Stimulated activated CD8-positive, alpha-beta memory T cell treated with anti-CD3 and anti-CD28 coated beads, Interleukin-2, amount 100 ng/mL, for 48 hours (primary cell): Measurements from ENCODE around the gene TP73.

ENCODE experiments used
- DNase-seq, 2 donors: peaks; one replicate each; pipeline ENCODE4 v3.0.0-alpha.2; 2020; ENCODE audit warnings: low read depth in 2 of 2

Gene TP73

DNA sequence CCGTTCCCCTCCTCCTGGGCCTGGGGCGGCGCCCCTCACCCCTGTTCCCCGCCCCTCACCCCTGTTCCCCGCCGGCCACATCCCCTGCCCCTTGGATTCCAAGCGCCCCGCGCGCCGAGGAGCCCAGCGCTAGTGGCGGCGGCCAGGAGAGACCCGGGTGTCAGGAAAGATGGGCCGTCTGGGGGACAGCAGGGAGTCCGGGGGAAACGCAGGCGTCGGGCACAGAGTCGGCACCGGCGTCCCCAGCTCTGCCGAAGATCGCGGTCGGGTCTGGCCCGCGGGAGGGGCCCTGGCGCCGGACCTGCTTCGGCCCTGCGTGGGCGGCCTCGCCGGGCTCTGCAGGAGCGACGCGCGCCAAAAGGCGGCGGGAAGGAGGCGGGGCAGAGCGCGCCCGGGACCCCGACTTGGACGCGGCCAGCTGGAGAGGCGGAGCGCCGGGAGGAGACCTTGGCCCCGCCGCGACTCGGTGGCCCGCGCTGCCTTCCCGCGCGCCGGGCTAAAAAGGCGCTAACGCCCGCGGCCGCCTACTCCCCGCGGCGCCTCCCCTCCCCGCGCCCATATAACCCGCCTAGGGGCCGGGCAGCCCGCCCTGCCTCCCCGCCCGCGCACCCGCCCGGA lies at the start of gene TP73:
Gene TP73, plus strand, starts transcription at position 587 of the 618 bp plus-strand sequence. CDS start 29,850 bp downstream, outside the sequence.
- DNase-seq, result no peak

DNA sequence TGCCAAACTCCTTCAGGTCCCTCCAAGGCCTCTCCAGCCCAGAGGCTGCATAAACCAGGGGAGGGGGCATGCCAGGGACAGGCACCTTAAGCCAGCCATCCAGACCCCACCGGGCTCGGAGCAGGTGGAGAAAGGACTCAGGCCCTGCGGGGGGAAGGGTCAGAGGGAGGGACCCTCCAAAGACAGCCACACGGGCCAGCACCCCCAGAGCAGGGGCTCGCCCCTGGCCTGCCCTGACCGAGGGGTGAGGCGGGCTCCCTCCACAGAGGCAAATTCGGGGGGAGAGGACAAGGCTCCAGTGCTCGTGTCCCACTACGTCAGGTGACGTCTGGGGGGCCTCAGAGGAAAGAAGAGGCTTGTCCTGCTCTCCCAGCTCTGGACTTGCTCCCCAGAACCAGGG lies 49.2 kb upstream of the TP73 start:
- no peak for DNase-seq

DNA sequence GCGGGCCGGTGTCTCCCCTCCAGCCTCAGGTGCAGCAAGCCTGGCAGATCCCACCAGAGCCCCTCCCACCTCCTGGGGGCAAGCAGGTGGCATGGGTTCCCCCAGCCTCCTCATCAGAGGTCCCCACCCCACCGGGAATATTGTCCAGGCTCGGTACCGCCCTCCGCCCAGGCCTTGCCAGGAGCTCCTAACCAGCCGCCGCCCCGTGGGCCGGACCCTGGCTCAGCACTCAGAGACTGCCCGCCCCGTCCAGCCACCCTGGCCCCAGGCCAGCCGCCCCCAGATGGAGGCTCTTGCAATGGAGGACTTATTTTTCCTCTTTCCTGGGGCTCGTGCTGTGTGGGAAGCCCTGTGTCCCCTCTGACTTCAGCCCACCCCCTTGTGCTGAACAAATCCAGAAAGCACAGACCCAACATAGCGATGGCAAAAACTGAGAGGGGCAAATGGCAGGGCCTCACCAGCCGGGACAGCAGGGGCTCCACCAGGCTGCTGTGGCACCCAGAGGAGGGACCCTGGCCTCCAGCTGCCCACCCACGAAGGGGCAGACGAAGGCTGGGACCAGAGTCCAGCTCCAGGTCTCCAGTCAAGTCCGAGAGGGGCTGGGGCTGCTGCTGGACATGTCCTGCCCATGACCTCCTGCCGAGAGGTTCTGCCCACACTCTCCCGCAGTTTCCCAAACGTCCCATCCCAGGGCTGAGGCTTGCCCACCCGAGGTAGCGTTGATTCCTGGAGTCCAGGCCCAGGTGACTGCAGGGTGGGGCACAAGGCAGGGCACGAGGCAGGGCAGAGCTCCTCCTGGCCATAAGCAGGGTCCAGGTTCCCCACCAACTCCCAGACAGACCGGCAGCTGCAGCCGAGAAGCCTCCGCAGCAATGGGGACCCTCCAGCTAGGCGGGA lies 48.5 kb upstream of the TP73 start:
- no peak for DNase-seq

DNA sequence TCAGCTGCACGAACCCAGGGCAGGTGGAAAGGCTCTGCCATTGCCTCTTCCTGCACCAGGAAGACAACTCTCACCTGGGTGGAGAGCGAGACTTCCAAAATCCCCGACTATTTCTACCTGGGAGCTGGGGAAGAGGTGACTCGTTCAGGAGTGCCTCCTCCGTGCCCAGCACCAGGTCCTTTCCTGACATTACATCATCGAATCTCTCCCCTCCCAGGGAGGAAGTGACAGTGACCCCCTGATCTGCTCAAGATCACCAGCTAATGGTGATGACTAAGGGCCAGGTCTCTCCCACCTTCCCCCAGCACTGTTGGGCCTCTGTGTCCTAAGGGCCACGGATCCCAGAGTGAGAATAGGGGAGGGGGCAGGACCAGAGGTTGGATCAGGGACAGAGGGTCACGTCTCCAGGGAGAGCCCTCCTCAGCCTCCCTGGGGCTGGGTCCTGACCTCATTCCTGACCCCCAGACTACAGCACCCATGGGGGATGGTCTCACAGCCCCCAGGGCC lies 47.8 kb upstream of the TP73 start:
- no peak for DNase-seq

DNA sequence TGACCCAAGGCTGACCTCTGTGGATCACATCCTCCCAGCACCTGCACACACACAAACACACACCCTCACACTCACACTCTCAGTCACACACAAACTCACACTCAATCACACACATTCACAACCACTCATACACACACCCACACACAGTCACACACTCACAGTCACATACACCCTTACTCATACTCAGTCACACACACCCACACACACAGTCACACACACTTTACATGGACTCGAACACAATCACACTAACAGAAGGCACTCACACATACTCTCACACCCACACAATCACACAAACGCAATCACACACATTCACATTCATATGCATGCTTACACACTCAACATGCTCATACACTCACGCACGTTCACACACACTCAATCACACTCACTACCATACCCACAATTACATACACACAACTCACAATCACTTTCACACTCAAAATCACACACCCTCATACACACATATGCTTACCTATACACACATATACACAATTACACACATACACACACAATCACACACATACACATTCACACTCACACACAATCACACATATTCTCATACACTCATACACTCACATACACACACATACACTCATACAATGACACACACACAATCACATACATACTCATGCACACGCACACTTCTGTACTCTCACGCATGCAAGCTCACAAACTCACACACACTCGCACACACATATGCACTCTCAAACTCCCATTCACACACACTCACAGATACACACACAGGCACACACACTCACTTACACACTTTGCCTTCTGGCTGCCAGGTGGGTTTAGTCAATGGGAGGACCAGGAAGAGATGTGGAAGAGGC lies 47.1 kb upstream of the TP73 start:
- DNase-seq, result no peak

DNA sequence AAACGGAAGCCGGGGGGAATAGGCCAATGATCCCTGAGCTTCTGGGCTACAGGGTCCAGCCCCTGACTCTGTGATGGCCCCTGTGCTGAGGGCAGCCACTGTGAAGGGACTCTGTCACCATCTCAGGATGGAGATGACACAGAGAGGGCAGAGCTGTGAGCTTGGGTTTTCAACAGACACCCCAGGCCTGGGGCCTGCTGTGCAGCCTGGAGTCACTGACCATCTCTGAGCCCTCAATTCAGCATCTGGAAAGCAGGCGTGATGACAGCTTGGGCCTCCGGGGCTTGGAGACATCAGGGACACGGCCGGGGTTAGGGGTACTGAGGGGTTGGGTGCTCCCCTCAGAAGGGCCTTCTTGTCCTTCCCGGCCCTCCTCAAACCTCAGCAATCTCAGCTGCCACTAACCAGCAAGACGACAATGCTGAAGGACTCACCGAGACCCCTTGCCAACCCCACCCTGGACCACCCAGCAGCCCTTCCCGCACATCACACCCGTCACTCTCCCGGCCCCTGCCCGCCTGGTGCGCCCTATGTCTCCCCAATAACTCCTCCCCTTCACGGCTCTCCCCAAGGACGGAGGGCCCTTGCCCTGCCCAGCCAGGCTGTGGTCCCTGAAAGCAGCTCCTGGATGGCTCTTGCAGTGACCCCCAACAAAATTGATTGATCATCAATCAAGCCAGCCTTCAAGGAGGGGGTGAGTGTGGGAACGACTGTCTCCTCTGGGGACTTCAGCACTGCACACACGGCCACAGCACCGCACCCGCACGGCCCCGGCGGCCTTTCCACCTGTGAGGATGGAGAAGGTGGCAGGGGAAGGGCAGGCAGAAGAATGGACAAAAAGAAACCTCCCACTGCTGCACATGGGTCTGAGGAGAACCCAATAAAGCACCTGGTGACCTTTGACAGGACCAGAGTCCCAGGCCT lies 45.3 kb upstream of the TP73 start:
- no peak for DNase-seq

DNA sequence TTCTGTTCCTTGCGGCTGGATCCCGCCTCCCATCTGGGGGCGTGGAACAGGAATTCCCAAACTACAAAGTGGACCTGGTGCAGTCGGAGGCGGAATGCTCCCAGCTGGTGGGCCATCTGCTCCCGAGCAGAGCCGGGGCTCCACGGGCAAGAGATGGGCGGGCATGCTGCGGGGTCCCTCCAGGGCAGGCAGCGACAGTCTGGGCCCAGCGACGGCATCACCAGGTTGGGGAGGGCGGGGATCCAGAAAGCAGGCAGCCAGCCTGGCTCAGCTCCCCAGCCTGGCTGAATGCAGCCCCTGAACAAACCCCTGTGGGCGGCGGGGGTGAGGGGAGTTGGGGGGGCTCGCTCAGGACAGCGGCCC lies 44.6 kb upstream of the TP73 start:
- no peak for DNase-seq

DNA sequence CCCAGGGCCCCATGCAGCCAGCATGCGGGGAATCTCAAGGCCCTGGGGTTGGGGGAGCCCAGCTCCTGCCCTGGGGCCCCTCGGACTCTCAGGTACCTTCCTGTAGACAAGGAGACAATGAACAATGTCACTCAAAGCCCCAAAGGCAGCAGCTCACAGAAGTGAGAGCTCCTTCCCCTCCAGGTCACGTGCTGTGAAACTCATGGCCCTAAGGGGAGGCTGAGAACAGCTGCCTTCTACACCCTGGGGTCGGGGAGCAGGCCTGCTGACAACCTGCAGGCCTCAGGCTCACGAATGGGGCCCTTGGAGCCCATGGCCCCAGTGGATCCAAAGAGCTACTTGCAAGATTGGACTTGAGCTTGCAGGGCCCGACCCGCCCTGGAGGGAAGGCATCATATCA lies 44.2 kb upstream of the TP73 start:
- no peak for DNase-seq

DNA sequence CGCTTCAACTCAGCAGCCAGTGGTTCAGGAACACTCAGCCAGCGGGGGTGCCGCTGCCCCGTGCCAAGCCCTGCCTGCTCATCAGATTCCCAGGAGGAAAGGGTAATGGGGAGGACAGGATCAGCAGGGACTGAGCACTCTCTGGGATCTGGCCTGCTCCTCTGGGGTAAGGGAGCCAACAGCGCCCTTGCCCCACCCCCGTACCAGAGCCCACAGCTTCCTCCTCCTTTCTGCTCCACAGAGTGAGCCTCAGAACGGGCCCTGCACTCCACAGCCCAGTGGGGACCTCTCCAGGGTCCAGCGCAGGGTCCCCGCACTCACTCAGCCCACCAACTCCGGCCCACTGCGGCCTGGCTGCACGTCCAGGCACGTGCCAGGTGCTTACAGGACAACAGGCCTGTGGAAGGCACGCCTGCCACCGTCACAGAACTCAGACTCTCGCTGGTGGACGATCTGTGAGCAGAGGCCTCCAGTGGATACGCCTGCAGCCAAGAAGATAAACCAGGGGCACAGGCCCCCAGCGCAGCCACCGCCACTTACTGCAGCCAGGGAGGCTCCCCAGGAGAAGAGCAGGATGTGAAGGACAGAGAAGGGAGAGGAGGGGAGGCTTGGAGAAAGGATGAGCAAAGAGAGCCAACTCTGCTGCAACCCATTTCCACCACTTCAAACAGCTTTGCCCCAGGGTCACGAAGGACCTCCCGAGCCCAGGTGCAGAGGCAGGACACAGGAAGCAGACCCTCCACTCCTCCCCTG lies 43.1 kb upstream of the TP73 start:
- no peak for DNase-seq

DNA sequence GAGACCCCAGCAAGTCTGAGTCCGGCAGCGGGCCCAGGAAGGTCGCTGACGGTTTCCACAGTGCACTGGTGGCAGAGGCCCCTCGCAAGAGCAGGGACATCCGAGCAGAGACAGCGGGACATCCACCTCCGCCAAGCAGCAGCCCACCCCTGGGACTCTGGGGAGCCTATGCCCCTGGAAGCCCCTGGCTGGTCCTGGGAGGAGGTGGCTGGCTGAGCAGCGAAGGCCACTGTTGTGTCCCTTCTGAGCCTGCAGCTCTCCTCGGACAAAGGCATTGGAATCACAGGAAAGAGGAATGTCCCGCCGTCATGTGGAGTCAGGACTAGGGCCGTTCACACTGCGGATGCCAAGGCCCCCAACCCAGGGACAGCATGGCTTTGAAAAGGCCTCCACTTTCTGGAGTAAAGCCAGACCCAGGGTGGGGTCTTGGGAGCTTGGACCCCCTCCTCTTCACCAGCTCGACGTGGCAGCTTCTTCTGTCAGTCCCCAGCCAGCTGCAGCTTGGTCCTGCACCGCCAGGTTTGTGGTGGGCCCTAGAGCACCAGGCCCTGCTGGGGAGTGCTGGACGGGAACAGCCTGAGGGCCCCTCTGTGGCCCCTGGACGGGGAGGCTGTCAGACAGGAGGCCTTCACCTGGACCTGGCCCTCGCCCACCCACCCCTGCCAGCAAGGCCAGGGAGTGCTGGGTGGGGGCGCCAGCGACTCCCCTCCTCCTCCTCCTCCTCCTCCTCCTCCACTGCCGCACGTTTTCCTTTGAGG lies 42.4 kb upstream of the TP73 start:
- DNase-seq, result no peak

DNA sequence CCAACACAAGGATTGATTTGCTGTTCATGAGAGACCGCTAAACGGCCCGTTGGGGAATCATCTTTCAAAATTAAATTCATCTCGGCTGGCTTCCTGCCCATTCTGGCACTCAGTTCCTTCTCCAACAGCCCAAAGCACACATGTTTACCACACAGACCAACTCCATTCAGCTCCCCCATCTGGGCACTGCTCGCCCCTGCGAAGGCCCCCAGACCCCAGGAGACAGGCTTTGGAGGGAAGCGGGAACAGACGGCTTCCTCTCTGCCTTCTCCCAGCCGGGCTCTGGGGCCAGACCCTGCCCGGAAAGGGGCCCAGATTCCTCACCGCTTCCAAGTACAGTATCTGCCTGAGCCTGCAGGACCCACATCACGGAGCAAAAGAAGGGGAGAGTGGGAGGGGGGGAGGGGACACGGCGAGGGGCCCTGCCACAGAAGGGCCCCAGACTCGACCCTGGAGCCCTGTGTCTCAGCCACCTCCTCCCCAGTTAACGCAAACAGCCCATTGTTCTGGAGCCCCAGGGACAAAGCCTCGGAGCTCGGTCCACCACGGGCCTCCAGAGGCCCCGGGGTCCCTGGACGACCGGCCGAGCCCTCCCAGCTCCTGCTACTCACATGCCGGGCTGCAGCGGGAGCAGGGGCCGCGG lies 41.7 kb upstream of the TP73 start:
- no peak for DNase-seq

DNA sequence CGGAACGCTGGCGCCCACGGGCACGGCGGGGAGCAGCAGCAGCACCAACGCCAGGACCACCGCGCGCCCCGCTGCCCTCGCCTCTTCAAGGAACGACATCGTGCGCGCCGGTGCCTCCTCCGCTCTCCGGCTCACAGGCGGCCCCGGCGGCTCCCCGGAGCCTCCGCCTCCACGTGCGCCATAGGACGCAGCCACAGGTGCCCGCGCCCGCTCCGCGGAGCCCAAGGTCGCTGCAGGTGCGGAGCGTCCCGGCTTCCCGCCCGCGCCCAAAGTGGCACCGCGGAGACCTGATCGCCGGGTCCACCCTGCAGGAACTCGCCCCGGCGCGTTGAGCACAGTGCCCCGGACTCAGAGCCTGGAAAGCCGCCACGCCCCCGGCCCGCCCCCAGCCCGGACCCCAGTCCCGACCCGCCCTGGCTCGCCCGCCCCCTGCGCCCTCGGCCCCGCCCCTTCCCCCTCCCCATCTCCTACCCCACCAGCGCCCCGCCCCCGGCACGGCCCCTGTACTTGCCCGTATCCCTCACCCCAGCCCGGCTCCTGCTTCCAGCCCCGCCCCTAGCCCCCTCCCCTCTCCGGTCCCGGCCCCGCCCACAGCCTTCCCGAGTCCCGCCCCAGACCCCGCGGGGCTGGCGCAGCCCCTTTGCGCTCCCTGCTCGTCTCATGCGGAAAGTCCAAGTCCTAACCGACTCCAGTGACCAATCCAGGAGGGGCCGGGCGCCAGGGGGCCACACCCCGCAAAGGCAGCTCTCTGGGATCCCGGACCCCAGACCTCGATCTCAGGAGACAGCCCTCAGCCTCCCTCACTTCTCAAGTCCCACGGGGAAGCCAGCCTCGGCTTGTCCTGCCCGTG lies 40.9 kb upstream of the TP73 start, which contains the start of gene MEGF6:
Gene MEGF6, minus strand, starts transcription at position 339 of the 850 bp plus-strand sequence. Its CDS starts 240 bp downstream, at position 99.
- DNase-seq, result peak; percentile 52 to 55

DNA sequence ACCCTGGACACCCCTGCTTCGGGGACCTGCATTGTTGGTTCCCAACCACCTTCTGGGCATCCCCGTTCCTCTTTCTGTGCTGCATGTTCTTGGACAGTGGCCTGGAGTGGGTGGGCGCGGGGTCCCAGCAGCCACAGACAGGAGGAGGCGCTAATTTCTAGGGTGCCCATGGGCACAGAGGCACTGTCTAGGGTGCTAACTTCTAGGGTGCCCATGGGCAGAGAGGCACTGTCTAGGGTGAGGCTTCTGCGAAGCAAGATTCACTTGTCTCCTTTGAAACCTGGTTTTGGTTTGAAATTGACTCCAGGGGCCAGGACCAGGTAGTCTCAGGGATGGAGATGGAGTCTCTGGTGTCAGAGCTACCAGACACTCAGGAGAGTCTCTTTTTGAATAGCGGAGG lies 40.2 kb upstream of the TP73 start:
- no peak for DNase-seq

DNA sequence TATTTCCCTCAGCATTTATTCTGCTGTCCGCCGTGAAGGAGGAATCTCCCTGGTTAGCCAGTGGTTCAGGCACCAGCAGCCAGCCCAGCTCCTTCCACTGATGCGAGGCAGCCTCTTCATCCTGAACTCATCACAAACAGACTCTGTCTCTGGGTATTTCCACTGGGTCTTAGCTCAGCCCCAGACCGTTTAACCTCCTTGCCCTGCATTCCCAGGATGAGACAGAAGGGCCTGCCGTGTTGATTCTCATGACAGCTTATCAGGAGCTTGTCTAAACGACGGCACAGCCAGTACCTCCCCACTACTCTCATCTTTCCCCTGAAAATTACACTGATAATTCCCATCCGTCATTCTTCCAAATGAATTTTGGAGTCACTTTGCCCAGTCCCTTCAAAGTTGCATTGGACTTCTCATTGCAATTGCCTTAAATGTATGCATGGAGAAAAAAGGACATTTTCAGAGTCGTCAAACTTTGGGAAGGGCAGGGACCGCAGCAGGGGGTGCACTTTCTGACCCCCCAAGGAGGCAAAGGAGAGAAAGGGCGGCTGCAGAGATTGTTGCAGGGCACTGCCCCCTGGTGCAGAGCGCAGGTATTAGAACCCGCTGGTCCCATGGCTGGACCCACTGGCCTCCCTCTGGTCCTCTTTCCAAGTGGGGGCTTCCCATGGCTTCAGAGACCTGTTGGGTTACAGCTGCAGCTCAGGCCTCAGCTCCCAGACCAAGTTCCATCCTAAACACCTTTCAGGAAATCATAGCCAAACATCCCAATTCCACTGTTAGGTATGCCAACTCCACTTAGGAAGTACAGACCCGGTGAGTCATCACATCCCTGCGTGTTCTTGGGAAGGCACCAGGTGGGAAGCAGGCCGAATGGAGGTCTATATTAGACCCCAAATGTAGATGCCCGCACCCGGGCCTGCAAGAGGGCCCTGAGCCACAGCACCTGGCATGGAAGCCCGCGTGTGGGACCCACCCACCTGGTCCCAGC lies 37.3 kb upstream of the TP73 start:
- no peak for DNase-seq

DNA sequence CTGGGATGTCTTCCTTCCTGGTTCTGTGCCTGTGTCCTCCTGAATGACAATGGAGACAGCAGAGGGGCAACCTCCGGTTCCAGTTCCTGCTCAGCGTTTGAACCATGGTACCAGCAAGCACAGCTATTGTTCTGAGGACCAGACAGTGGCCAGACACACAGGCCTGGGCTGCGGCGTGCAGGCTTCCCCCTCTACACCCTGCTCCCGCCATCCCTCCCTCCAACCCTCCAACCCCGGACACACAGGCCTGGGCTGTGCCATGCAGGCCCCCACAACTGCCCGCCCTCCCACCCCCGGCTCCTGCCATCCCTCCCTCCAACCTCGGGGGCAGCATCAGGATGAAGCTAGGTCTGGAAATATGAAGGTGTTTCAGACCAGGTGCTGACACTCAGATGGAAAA lies 35.5 kb upstream of the TP73 start:
- no peak for DNase-seq

DNA sequence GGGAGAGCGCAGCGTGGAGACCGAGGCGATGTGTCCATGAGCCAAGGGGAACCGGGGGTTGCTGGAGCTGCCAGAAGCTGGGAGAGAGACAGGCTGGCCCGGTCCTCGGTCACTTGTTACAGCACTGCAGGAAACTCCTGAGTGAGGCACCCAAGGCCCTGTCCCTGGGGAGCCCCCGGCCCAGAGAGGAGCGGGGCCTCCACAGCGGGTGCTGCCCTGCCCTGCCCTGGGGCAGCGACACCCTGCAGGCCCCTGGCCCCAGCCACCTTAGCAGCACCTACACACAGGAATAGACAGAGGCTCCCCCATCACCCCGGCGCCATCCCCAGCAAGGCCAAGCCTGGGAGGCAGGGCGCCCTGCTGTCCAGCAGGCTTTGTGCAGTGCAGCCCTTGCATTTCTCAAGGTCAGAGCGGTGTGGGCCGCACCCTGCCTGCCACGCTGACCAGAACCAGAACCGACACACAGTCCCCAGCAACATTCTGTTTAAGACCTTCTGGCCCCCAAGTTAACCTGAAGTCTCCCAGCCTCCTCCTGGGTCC lies 34.4 kb upstream of the TP73 start:
- no peak for DNase-seq

DNA sequence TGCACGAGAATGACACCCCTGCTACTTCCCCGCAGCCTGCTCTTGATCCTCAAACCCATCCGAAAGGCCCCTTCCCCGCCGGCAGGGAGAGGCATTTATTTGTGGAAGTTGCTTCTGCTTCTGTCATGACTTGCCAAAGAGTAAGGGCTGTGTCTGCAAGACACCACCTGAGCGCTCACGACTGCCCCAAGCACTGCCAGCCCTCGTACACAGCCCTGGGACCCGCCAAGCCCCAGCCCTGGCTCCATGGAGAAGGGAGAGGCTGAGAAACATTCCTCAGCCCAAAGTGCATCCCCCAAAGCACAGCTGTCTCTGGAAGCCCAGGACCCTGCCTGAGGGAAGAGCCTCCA lies 33.8 kb upstream of the TP73 start:
- no peak for DNase-seq
